IPS-20b (cell line): ENCODE data around the gene NLGN4Y.
"Not testable (repeated sequence)": the region's sequence is repeated elsewhere in the genome, so short reads cannot be mapped to it uniquely, and the experiment has no call there.

Source experiments
- H3K27ac ChIP-seq: one replicate; pipeline ENCODE4 v1.5.1; 2013; ENCODE audit warnings: low read length
- H3K27me3 ChIP-seq: 2 replicates; pipeline ENCODE4 v1.6.1; 2013; ENCODE audit warnings: mild to moderate bottlenecking, low read length, inconsistent platforms; ENCODE audit not compliant: insufficient read depth
- H3K36me3 ChIP-seq: 2 replicates; pipeline ENCODE4 v1.6.1; 2013; ENCODE audit warnings: low read depth, mild to moderate bottlenecking, inconsistent platforms, low read length, moderate library complexity; ENCODE audit not compliant: insufficient read depth
- H3K4me1 ChIP-seq: 2 replicates; pipeline ENCODE4 v1.6.1; 2013; ENCODE audit warnings: mild to moderate bottlenecking, control low read depth, inconsistent platforms, low read length, moderate library complexity; ENCODE audit not compliant: insufficient read depth
- H3K4me3 ChIP-seq: 2 replicates; pipeline ENCODE4 v1.5.1; 2013; ENCODE audit warnings: mild to moderate bottlenecking, low read length, inconsistent platforms
- H3K9ac ChIP-seq: 2 replicates; pipeline ENCODE4 v1.6.1; 2013; ENCODE audit warnings: low read depth, mild to moderate bottlenecking, inconsistent platforms, low read length, moderate library complexity
- H3K9me3 ChIP-seq: 2 replicates; pipeline ENCODE4 v1.6.1; 2013; ENCODE audit warnings: mild to moderate bottlenecking, low read depth, low read length, inconsistent platforms; ENCODE audit not compliant: insufficient read depth

Gene NLGN4Y

DNA sequence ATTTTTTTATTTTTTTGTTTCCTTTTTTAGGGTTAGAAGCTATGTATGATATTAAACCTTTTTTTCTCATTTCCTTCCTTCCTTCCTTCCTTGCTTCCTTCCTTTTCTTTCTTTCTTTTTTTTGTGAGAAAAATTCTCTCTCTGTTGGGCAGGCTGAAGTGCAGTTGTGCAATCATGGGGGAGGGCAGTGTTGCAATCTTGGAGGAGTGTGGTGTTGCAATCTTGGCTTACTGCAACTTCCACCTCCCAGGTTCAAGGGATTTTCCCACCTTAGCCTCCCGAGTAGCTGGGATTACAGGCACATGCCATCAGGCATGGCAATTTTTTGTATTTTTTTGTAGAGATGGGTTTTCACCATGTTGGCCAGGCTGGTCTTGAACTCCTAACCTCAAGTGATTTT lies 326.4 kb downstream of the NLGN4Y start:
- H3K4me3 ChIP-seq = no peak overlapping the region
- H3K27me3 ChIP-seq = no peaks in the 10 kb centered on the region
- H3K9ac ChIP-seq = no peak overlapping the region
- no peaks in the 10 kb centered on the region for H3K4me1 ChIP-seq
- H3K36me3 ChIP-seq = no peaks in the 10 kb centered on the region
- H3K27ac ChIP-seq = no peak overlapping the region
- no peaks in the 10 kb centered on the region for H3K9me3 ChIP-seq

DNA sequence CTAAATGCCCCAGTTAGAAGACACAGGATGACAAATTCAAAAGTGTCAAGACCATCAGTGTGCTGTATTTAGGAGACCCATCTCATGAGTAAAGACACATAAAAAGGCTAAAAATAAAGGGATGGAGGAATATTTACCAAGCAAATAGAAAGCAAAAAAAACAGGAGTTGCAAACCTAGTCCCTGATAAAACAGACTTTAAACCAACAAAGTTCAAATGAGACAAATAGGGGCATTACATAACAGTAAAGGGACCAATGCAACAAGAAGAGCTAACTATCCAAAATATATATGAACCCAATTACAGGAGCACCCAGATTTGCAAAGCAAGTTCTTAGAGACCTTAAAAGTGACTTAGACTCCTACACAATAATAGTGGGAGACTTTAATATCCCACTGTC lies 336.1 kb downstream of the NLGN4Y start:
- no peaks in the 10 kb centered on the region for H3K36me3 ChIP-seq
- H3K9me3 ChIP-seq = no peaks in the 10 kb centered on the region
- no peak overlapping the region for H3K27ac ChIP-seq
- no peak overlapping the region for H3K4me3 ChIP-seq
- no peaks in the 10 kb centered on the region; the same call in 1 of the 2 replicates for H3K4me1 ChIP-seq
- H3K27me3 ChIP-seq = no peaks in the 10 kb centered on the region
- no peak overlapping the region for H3K9ac ChIP-seq

DNA sequence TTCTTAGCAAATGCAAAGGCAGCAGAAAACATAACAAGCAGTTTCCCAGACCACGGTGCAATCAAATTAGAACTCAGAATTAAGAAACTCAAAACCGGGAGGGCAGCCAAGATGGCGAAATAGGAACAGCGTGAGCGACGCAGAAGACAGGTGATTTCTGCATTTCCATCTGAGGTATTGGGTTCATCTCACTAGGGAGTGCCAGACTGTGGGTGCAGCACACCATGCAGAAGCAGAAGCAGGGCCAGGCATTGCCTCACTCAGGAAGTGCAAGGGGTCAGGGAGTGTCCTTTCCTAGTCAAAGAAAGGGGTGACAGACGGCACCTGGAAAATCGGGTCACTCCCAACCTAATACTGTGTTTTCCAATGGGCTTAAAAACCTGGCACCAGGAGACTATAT lies 336.7 kb downstream of the NLGN4Y start:
- H3K9ac ChIP-seq, H3K4me3 ChIP-seq, H3K36me3 ChIP-seq, H3K27ac ChIP-seq, H3K9me3 ChIP-seq, H3K27me3 ChIP-seq, H3K4me1 ChIP-seq: not testable (repeated sequence)

DNA sequence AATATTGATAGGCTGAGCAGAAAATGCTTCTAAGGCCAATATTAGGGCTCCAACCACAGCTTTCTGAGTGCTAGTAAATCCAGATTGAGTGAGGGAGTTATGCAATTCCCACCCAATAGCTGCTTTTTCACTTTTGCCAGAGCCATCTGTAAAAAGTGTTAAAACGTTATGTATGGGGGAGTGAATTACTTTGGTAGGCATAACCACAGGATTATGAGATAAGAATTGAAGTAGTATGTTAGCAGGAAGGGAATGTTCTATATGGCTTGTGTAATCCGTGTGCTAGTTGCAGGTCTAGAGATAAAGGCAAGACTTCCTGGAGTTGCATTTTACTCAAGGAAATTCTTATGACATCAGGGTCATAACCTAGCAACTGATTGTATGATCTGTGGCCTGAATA lies 347.6 kb downstream of the NLGN4Y start:
- Histone ChIP-seq H3K9ac (no peak overlapping the region), H3K27me3 (no peaks in the 10 kb centered on the region), H3K36me3 (no peaks in the 10 kb centered on the region), H3K4me3 (no peak overlapping the region), H3K27ac (no peak overlapping the region), H3K9me3 (no peaks in the 10 kb centered on the region), H3K4me1 (no peaks in the 10 kb centered on the region)
